Measurements from ENCODE around the gene SOCS1. TPM values are rescaled to one million over a fixed set of nuclear protein-coding genes. Genes with fewer than 3 reads are reported as not detected.

SOCS1 gene
- total and polyA plus RNA-seq, 2 of the 4 experiments (the other 2 are of a cell fraction): 2.0 to 22.0 TPM

- 90% methylated on average over 4 of the region's 6 CpGs; no CpG with 5 or more reads in 1 of the 2 experiments for WGBS, 2 experiments (ENCODE audit: extremely low coverage in 2 of 2, insufficient read length in 1 of 2)
- H3K79me1 ChIP-seq (ENCODE audit: low read depth in 1 of 2, low read length in 2 of 2): no peaks in the 10 kb centered on the region
- TF ChIP-seq POLR2A (IDR thresholded peaks at IDR 0.05; ENCODE audit: low read depth, low read length): no peak
- no peak for TF ChIP-seq SMC3 (IDR thresholded peaks at IDR 0.05; ENCODE audit: low read depth, low read length)
- TF ChIP-seq CHD1 (IDR thresholded peaks at IDR 0.05; ENCODE audit: low read depth, low read length): no peak
- TF ChIP-seq MAZ (IDR thresholded peaks at IDR 0.05; ENCODE audit: borderline replicate concordance, low read depth, low read length): no peak
- TF ChIP-seq CEBPB (IDR thresholded peaks at IDR 0.05; ENCODE audit: low read depth, low read length): no peak
- DNase-seq (no peak), ATAC-seq (ENCODE audit: low read depth) (no peak)
- H3K4ac ChIP-seq (ENCODE audit: low read depth, low read length): no peak overlapping the region
- peaks cover 6% of the 10 kb centered on the region for H3K27me3 ChIP-seq (ENCODE audit: control insufficient read depth, insufficient read depth, low read length)
- POLR2A ChIA-PET (ENCODE audit: unreplicated experiment): no interaction called here
- peaks cover 4% of the 10 kb centered on the region for H3K9me3 ChIP-seq (ENCODE audit: control insufficient read depth, insufficient read depth, low read length)
- H3K4me3 ChIP-seq (ENCODE audit: insufficient read depth, low read depth, low read length): no peak overlapping the region
- H3K36me3 ChIP-seq (ENCODE audit: control insufficient read depth, insufficient read depth, low read length): no peaks in the 10 kb centered on the region
- no peak overlapping the region for H3K18ac ChIP-seq (ENCODE audit: low read depth, low read length)
- no peaks in the 10 kb centered on the region for H4K20me1 ChIP-seq (ENCODE audit: insufficient read depth, low read length)
- no TSS peak for BruUV-seq (replicated peaks)
- no peak overlapping the region for H2AK5ac ChIP-seq (ENCODE audit: low read depth, low read length)
- no peak overlapping the region for H2AK9ac ChIP-seq (replicated peaks; ENCODE audit: low read depth, low read length, poor library complexity)
- no peak overlapping the region for H3K23ac ChIP-seq (ENCODE audit: low read depth, low read length)
- H3K56ac ChIP-seq (ENCODE audit: extremely low read depth, insufficient read depth, low read length): no peak overlapping the region
- CTCF ChIA-PET: interaction anchor here (1.0 kb wide), 1 partner anchor 19 kb away, joined by 3 read pairs; no protein-coding TSS in a partner anchor
- no peak overlapping the region for H2BK120ac ChIP-seq (ENCODE audit: low read depth, low read length)
- H3K4me1 ChIP-seq (ENCODE audit: control insufficient read depth, insufficient read depth, low read length): peaks cover 7% of the 10 kb centered on the region; the same call in 1 of the 2 replicates
- H3K14ac ChIP-seq (replicated peaks; ENCODE audit: low read depth, low read length): no peak overlapping the region
- dilution Hi-C loops (cut with HindIII; ENCODE audit: low sequenced_read_pairs, unreplicated experiment) (no loop called here), in situ Hi-C loops (cut with MboI; ENCODE audit: low sequenced_read_pairs) (no loop called here), intact Hi-C loops (cut with micrococcal nuclease) (no loop called here)
- no peak overlapping the region for H3K27ac ChIP-seq (ENCODE audit: insufficient read depth, low read length)
- no peaks in the 10 kb centered on the region for H3K9me1 ChIP-seq (ENCODE audit: insufficient read depth, low read length)
- no peak overlapping the region for H3K9ac ChIP-seq (ENCODE audit: low read depth, low read length)
- no peak overlapping the region for H2BK15ac ChIP-seq (ENCODE audit: low read depth, low read length)
- H3K4me2 ChIP-seq (ENCODE audit: low read depth, low read length): no peak overlapping the region
- H2BK20ac ChIP-seq (ENCODE audit: low read depth, low read length): no peak overlapping the region
- H2BK5ac ChIP-seq (ENCODE audit: low read depth, low read length, poor library complexity, severe bottlenecking): no peak overlapping the region
- H4K91ac ChIP-seq (ENCODE audit: insufficient read depth, low read depth, low read length): no peak overlapping the region
- H4K5ac ChIP-seq (ENCODE audit: low read depth, low read length): no peak overlapping the region
- H2AFZ ChIP-seq (replicated peaks; ENCODE audit: low read length, poor library complexity): no peak overlapping the region
- no peak overlapping the region for H4K8ac ChIP-seq (ENCODE audit: low read depth in 2 of 2, low read length in 2 of 2)
Measured at GRCh38 chr16:11272484-11272883, 16.5 kb upstream of the SOCS1 start.

Measured in IMR-90 (cell line).